GM23338 (cell line): ENCODE results near the gene GLB1L. TPM values are rescaled to one million over a fixed set of nuclear protein-coding genes. Genes with fewer than 3 reads are reported as not detected.

Experiments used
- ATAC-seq: fragments of 200-7000 bp; cut with Tn5 transposase; 3 replicates; pipeline ENCODE4 v1.9.1; 2020
- DNase-seq: peaks from one replicate; pipeline ENCODE4 v3.0.0-alpha.2; 2015; ENCODE audit warnings: low spot score
- H2AFZ ChIP-seq: fragments of 200-600 bp; sonication (generic); 2 replicates; pipeline ENCODE4 v1.8.0; 2016; ENCODE audit warnings: antibody characterized with exemption, mild to moderate bottlenecking, moderate library complexity
- H3F3A ChIP-seq: fragments of 200-600 bp; sonication (generic); replicated peaks from 2 replicates; pipeline ENCODE4 v1.8.0; 2017; ENCODE audit warnings: antibody characterized with exemption, mixed run types, low read depth
- H3K27ac ChIP-seq: fragments of 200-600 bp; sonication (generic); 2 replicates; pipeline ENCODE4 v1.6.1; 2016; ENCODE audit warnings: low read depth
- H3K27me3 ChIP-seq: fragments of 200-600 bp; sonication (generic); 2 replicates; pipeline ENCODE4 v1.8.0; 2016; ENCODE audit warnings: mild to moderate bottlenecking, mixed run types, moderate library complexity; ENCODE audit not compliant: insufficient read depth
- H3K36me3 ChIP-seq: fragments of 200-600 bp; sonication (generic); 2 replicates; pipeline ENCODE4 v1.8.0; 2016; ENCODE audit warnings: mild to moderate bottlenecking; ENCODE audit not compliant: insufficient read depth
- H3K4me1 ChIP-seq: fragments of 200-600 bp; sonication (generic); 2 replicates; pipeline ENCODE4 v1.8.0; 2016; ENCODE audit warnings: mild to moderate bottlenecking, moderate library complexity; ENCODE audit not compliant: insufficient read depth
- H3K4me2 ChIP-seq: fragments of 200-600 bp; sonication (generic); 2 replicates; pipeline ENCODE4 v1.7.1; 2017; ENCODE audit warnings: mixed run types
- H3K4me3 ChIP-seq: fragments of 200-600 bp; sonication (generic); 2 replicates; pipeline ENCODE4 v1.6.1; 2016; ENCODE audit warnings: mixed run types
- H3K79me2 ChIP-seq: fragments of 200-600 bp; sonication (generic); replicated peaks from 2 replicates; pipeline ENCODE4 v1.8.0; 2017; ENCODE audit warnings: mild to moderate bottlenecking; ENCODE audit not compliant: insufficient read depth
- H3K9me2 ChIP-seq: fragments of 200-600 bp; sonication (generic); 2 replicates; pipeline ENCODE4 v1.8.0; 2017; ENCODE audit not compliant: insufficient read depth
- H4K20me1 ChIP-seq: fragments of 200-600 bp; sonication (generic); replicated peaks from 2 replicates; pipeline ENCODE4 v1.8.0; 2017; ENCODE audit warnings: mild to moderate bottlenecking; ENCODE audit not compliant: insufficient read depth
- H3K27ac Mint-ChIP-seq: 2 replicates; pipeline ENCODE4 v1.8.0; 2020; ENCODE audit warnings: inconsistent platforms, mild to moderate bottlenecking, moderate library complexity, mixed read lengths
- H3K27me3 Mint-ChIP-seq: 3 replicates; pipeline ENCODE4 v1.8.0; 2022; ENCODE audit warnings: low read depth, mild to moderate bottlenecking, moderate library complexity, mixed read lengths, inconsistent platforms; ENCODE audit not compliant: insufficient read depth, poor library complexity
- H3K36me3 Mint-ChIP-seq: 3 replicates; pipeline ENCODE4 v1.8.0; 2021; ENCODE audit warnings: low read depth, mild to moderate bottlenecking, inconsistent platforms, moderate library complexity, mixed read lengths
- H3K4me1 Mint-ChIP-seq: 3 replicates; pipeline ENCODE4 v1.8.0; 2020; ENCODE audit warnings: mild to moderate bottlenecking, inconsistent platforms, mixed read lengths
- H3K4me3 Mint-ChIP-seq: 3 replicates; pipeline ENCODE4 v1.8.0; 2021; ENCODE audit warnings: moderate library complexity, mild to moderate bottlenecking, inconsistent platforms, mixed read lengths
- H3K9me3 Mint-ChIP-seq: 3 replicates; pipeline ENCODE4 v1.8.0; 2020; ENCODE audit warnings: moderate library complexity, mild to moderate bottlenecking, inconsistent platforms, mixed read lengths
- CREB1 ChIP-seq: fragments of 250-450 bp; sonication (Bioruptor Pico); IDR thresholded peaks from 2 replicates; pipeline ENCODE4 v1.5.0; 2020; ENCODE audit warnings: low read depth, mild to moderate bottlenecking, moderate library complexity
- ETS1 ChIP-seq: IDR thresholded peaks from 2 replicates; pipeline ENCODE4 v1.6.1; 2016; ENCODE audit warnings: antibody characterized with exemption
- EZH2 ChIP-seq: fragments of 200-600 bp; sonication (generic); IDR thresholded peaks from one replicate; pipeline ENCODE4 v1.8.0; 2017; ENCODE audit warnings: antibody characterized with exemption, mild to moderate bottlenecking, low read depth; ENCODE audit not compliant: unreplicated experiment
- EZH2phosphoT487 ChIP-seq: fragments of 200-600 bp; sonication (generic); IDR thresholded peaks from one replicate; pipeline ENCODE4 v1.8.1; 2018; ENCODE audit warnings: antibody characterized with exemption; ENCODE audit not compliant: unreplicated experiment
- JUNB ChIP-seq: IDR thresholded peaks from one replicate; pipeline ENCODE4 v1.6.1; 2016; ENCODE audit warnings: antibody characterized with exemption; ENCODE audit not compliant: unreplicated experiment
- NANOG ChIP-seq: IDR thresholded peaks from 2 replicates; pipeline ENCODE4 v1.6.1; 2016; ENCODE audit warnings: antibody characterized with exemption, borderline replicate concordance
- POLR2AphosphoS5 ChIP-seq: IDR thresholded peaks from 2 replicates; pipeline ENCODE4 v1.6.1; 2016; ENCODE audit warnings: antibody characterized with exemption, low read depth
- REST ChIP-seq: IDR thresholded peaks from one replicate; pipeline ENCODE4 v1.6.1; 2018; ENCODE audit warnings: antibody characterized with exemption; ENCODE audit not compliant: unreplicated experiment
- STAT1 ChIP-seq: IDR thresholded peaks from one replicate; pipeline ENCODE4 v1.6.1; 2016; ENCODE audit warnings: antibody characterized with exemption; ENCODE audit not compliant: unreplicated experiment
- ZNF114 ChIP-seq: fragments of 250-450 bp; sonication (Bioruptor Pico); IDR thresholded peaks from 2 replicates; pipeline ENCODE4 v1.5.0; 2020; ENCODE audit warnings: mild to moderate bottlenecking, moderate library complexity
- ZNF331 ChIP-seq: fragments of 250-450 bp; sonication (Bioruptor Pico); IDR thresholded peaks from 2 replicates; pipeline ENCODE4 v1.5.0; 2020; ENCODE audit warnings: low read depth, mild to moderate bottlenecking, moderate library complexity
- ZNF462 ChIP-seq: fragments of 250-450 bp; sonication (Bioruptor Pico); IDR thresholded peaks from 2 replicates; pipeline ENCODE4 v1.5.0; 2020; ENCODE audit warnings: mild to moderate bottlenecking, moderate library complexity
- polyA plus RNA-seq: library from polyadenylated mRNA; unstranded; fragments of >200 nt; fragmentation: Nextera tagmentation; extraction: Ambion mirVana; gene quantifications from 2 replicates; pipeline ENCODE4 v1.2.1, GENCODE V29; 2016
- total RNA-seq: library from RNA; depleted of rRNA; stranded (reverse); fragments of >200 nt; shearing (Covaris generic); gene quantifications from 2 replicates; pipeline ENCODE4 v1.2.3, GENCODE V29; 2014
- TF ChIP-seq, protein P1 (sequence below), 2 experiments: fragments of 200-600 bp in 1 of 2; sonication (generic) in 1 of 2; conservative IDR thresholded peaks; 2 replicates each; pipeline versions ENCODE4 v1.5.1 to v1.6.1; 2016 to 2017; ENCODE audit warnings: antibody characterized with exemption in 2 of 2, low read depth in 2 of 2, mild to moderate bottlenecking in 2 of 2, moderate library complexity in 1 of 2

GLB1L gene
- total and polyA plus RNA-seq, 2 experiments from 2014 or later = 1.7 to 5.4 TPM

DNA sequence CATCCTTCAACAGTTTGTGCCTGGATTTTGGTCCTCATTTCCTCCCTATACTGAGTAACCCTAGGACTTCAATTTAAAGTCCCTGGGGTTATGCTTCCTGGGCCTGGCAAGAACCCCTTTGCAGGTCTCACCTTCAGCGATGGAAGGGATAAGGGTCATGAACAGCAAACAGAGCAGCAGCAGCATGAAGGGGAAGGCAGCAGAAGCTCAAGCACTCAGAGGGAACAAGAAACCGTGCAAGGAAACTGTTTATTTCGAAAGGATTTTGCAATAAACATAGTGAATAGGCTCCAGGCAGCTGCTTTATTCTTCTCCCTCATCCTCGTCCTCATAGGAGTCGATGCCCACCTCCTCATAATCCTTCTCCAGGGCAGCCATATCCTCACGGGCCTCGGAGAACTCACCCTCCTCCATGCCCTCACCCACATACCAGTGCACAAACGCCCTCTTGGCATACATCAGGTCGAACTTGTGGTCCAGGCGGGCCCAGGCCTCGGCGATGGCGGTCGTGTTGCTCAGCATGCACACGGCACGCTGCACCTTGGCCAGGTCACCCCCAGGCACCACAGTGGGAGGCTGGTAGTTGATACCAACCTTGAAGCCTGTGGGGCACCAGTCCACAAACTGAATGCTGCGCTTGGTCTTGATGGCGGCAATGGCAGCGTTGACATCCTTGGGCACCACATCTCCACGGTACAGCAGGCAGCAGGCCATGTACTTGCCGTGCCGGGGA is 5.0 kb upstream of the GLB1L start:
- peaks cover 49% of the 10 kb centered on the region for H3K4me1 Mint-ChIP-seq
- no peak for TF ChIP-seq ZNF331 (CRISPR knock-in tag)
- no peak for TF ChIP-seq POLR2AphosphoS5
- no peak for TF ChIP-seq NANOG
- TF ChIP-seq STAT1 = no peak
- TF ChIP-seq EZH2phosphoT487 = no peak
- no peak for TF ChIP-seq ETS1
- no peak for TF ChIP-seq REST
- TF ChIP-seq CREB1 (CRISPR knock-in tag) = no peak
- no peak for TF ChIP-seq ZNF462 (CRISPR knock-in tag)
- TF ChIP-seq EZH2 = no peak
- no peak for TF ChIP-seq JUNB
- no peak for TF ChIP-seq ZNF114 (CRISPR knock-in tag)
- TF ChIP-seq, protein P1, sequence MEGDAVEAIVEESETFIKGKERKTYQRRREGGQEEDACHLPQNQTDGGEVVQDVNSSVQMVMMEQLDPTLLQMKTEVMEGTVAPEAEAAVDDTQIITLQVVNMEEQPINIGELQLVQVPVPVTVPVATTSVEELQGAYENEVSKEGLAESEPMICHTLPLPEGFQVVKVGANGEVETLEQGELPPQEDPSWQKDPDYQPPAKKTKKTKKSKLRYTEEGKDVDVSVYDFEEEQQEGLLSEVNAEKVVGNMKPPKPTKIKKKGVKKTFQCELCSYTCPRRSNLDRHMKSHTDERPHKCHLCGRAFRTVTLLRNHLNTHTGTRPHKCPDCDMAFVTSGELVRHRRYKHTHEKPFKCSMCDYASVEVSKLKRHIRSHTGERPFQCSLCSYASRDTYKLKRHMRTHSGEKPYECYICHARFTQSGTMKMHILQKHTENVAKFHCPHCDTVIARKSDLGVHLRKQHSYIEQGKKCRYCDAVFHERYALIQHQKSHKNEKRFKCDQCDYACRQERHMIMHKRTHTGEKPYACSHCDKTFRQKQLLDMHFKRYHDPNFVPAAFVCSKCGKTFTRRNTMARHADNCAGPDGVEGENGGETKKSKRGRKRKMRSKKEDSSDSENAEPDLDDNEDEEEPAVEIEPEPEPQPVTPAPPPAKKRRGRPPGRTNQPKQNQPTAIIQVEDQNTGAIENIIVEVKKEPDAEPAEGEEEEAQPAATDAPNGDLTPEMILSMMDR (conservative IDR thresholded peaks at IDR 0.05; ENCODE audit: low read depth in 2 of 2) = no peak
- H4K20me1 ChIP-seq = no peaks in the 10 kb centered on the region
- H3K36me3 ChIP-seq = peaks cover 3% of the 10 kb centered on the region; the same call in 1 of the 2 replicates
- H3K36me3 Mint-ChIP-seq = peaks cover 44% of the 10 kb centered on the region
- H3K4me2 ChIP-seq = no peak overlapping the region
- H3K27ac ChIP-seq = no peak overlapping the region
- no peak overlapping the region for H2AFZ ChIP-seq
- H3K4me3 Mint-ChIP-seq = 0 out of 3 replicates have a peak overlapping the region, but pooled peaks have one; percentile 18
- no peaks in the 10 kb centered on the region for H3K9me3 Mint-ChIP-seq
- H3K27ac Mint-ChIP-seq = peak overlapping the region; percentile 75; the same call in 1 of the 2 replicates
- H3K79me2 ChIP-seq = 0 out of 2 replicates have a peak, but pooled peaks cover 4% of the 10 kb centered on the region
- H3K4me1 ChIP-seq = peaks cover 11% of the 10 kb centered on the region
- no peak for ATAC-seq
- H3F3A ChIP-seq = no peaks in the 10 kb centered on the region; the same call in 1 of the 2 replicates
- no peaks in the 10 kb centered on the region for H3K9me2 ChIP-seq
- no peak overlapping the region for H3K4me3 ChIP-seq
- peaks cover 29% of the 10 kb centered on the region for H3K27me3 ChIP-seq
- peaks cover 29% of the 10 kb centered on the region for H3K27me3 Mint-ChIP-seq
- no peak for DNase-seq
